ENCODE results near the gene GARNL3. TPM values are rescaled to one million over a fixed set of nuclear protein-coding genes. Genes with fewer than 3 reads are reported as not detected.

The GARNL3 gene
- total and polyA plus RNA-seq, 2 donors (not counting 1 experiment from before 2014, with no cell fraction given) = 1.5 to 12.6 TPM

GRCh38 chr9:127370147-127370579 is 105.6 kb downstream of the GARNL3 start:
- peaks cover 19% of the 10 kb centered on the region for H3K27me3 Mint-ChIP-seq
- no peak overlapping the region for H3K4me2 ChIP-seq (replicated peaks; ENCODE audit: low read depth, low read length, poor library complexity, severe bottlenecking)
- H3K4me3 Mint-ChIP-seq = no peak overlapping the region
- H3K79me2 ChIP-seq (ENCODE audit: control insufficient read depth, insufficient read depth, low read length) = no peaks in the 10 kb centered on the region
- CTCF ChIA-PET = interaction anchor here (1.5 kb wide), 1 partner anchor 157 kb away, joined by 3 read pairs; no protein-coding TSS in a partner anchor
- no peaks in the 10 kb centered on the region for H3K9me3 ChIP-seq (ENCODE audit: control extremely low read depth in 1 of 3, control insufficient read depth in 2 of 3, insufficient read depth in 1 of 3, low read length in 2 of 3)
- intact Hi-C loops (cut with micrococcal nuclease) = no loop called here
- WGBS (ENCODE audit: insufficient coverage) = 0% methylated on average over 1 of the region's 7 CpGs
- POLR2A ChIA-PET = no interaction called here
- H3K27ac Mint-ChIP-seq = no peak overlapping the region
- DNase-seq = no peak
- H3K4me3 ChIP-seq (ENCODE audit: control extremely low read depth in 1 of 5, extremely low read depth in 1 of 5, insufficient read depth in 1 of 5, low read depth in 2 of 5, low read length in 4 of 5) = no peak overlapping the region
- H3K9me3 Mint-ChIP-seq (ENCODE audit: insufficient read depth) = no peaks in the 10 kb centered on the region
- no peaks in the 10 kb centered on the region for H4K20me1 ChIP-seq (ENCODE audit: control insufficient read depth, insufficient read depth, low read length, poor library complexity, severe bottlenecking)
- no peak for TF ChIP-seq CTCF (IDR thresholded peaks at IDR 0.05)
- no peak for TF ChIP-seq EZH2 (IDR thresholded peaks at IDR 0.05; ENCODE audit: borderline replicate concordance, insufficient read depth, low read depth, low read length, poor library complexity, severe bottlenecking)
- H3K9ac ChIP-seq (ENCODE audit: low read length) = no peak overlapping the region
- H3K4me1 ChIP-seq (ENCODE audit: control insufficient read depth in 2 of 2, insufficient read depth in 2 of 2, low read length in 2 of 2) = no peaks in the 10 kb centered on the region
- H3K27me3 ChIP-seq (replicated peaks in 1 of 4; ENCODE audit: control extremely low read depth in 1 of 4, control insufficient read depth in 3 of 4, insufficient read depth in 4 of 4, low read length in 3 of 4) = peaks cover 0 to 15% (median 0%) of the 10 kb centered on the region in 4 experiments
- no peak for ATAC-seq (ENCODE audit: low read depth)
- H3K36me3 ChIP-seq (replicated peaks in 1 of 2; ENCODE audit: control extremely low read depth in 1 of 2, control insufficient read depth in 1 of 2, extremely low read depth in 1 of 2, insufficient read depth in 2 of 2, low read length in 1 of 2) = no peaks in the 10 kb centered on the region
- H2AFZ ChIP-seq (ENCODE audit: insufficient read depth, low read depth, low read length, poor library complexity, severe bottlenecking) = no peak overlapping the region
- no peak overlapping the region for H3K27ac ChIP-seq (ENCODE audit: low read length in 2 of 2)
- no peaks in the 10 kb centered on the region for H3K4me1 Mint-ChIP-seq

- no peak for DNase-seq
- no peak overlapping the region for H3K27ac Mint-ChIP-seq
- CTCF ChIA-PET = no interaction called here
- H3K9me3 ChIP-seq (ENCODE audit: control extremely low read depth in 1 of 3, control insufficient read depth in 2 of 3, insufficient read depth in 1 of 3, low read length in 2 of 3) = no peaks in the 10 kb centered on the region
- no peak overlapping the region for H3K4me2 ChIP-seq (replicated peaks; ENCODE audit: low read depth, low read length, poor library complexity, severe bottlenecking)
- H3K27me3 Mint-ChIP-seq = peaks cover 19% of the 10 kb centered on the region
- peaks cover 0 to 15% (median 0%) of the 10 kb centered on the region in 4 experiments for H3K27me3 ChIP-seq (replicated peaks in 1 of 4; ENCODE audit: control extremely low read depth in 1 of 4, control insufficient read depth in 3 of 4, insufficient read depth in 4 of 4, low read length in 3 of 4)
- no peak overlapping the region for H3K4me3 Mint-ChIP-seq
- POLR2A ChIA-PET = no interaction called here
- H3K36me3 ChIP-seq (replicated peaks in 1 of 2; ENCODE audit: control extremely low read depth in 1 of 2, control insufficient read depth in 1 of 2, extremely low read depth in 1 of 2, insufficient read depth in 2 of 2, low read length in 1 of 2) = no peaks in the 10 kb centered on the region
- 94% methylated on average over 12 of the region's 13 CpGs for WGBS (ENCODE audit: insufficient coverage)
- H3K27ac ChIP-seq (ENCODE audit: low read length in 2 of 2) = no peak overlapping the region
- intact Hi-C loops (cut with micrococcal nuclease) = no loop called here
- ATAC-seq (ENCODE audit: low read depth) = no peak
- no peak overlapping the region for H3K9ac ChIP-seq (ENCODE audit: low read length)
- no peaks in the 10 kb centered on the region for H3K4me1 ChIP-seq (ENCODE audit: control insufficient read depth in 2 of 2, insufficient read depth in 2 of 2, low read length in 2 of 2)
- no peaks in the 10 kb centered on the region for H3K9me3 Mint-ChIP-seq (ENCODE audit: insufficient read depth)
- TF ChIP-seq EZH2 (IDR thresholded peaks at IDR 0.05; ENCODE audit: borderline replicate concordance, insufficient read depth, low read depth, low read length, poor library complexity, severe bottlenecking) (no peak), CTCF (IDR thresholded peaks at IDR 0.05) (no peak)
- H4K20me1 ChIP-seq (ENCODE audit: control insufficient read depth, insufficient read depth, low read length, poor library complexity, severe bottlenecking) = no peaks in the 10 kb centered on the region
- no peaks in the 10 kb centered on the region for H3K79me2 ChIP-seq (ENCODE audit: control insufficient read depth, insufficient read depth, low read length)
- no peak overlapping the region for H3K4me3 ChIP-seq (ENCODE audit: control extremely low read depth in 1 of 5, extremely low read depth in 1 of 5, insufficient read depth in 1 of 5, low read depth in 2 of 5, low read length in 4 of 5)
- no peaks in the 10 kb centered on the region for H3K4me1 Mint-ChIP-seq
- no peak overlapping the region for H2AFZ ChIP-seq (ENCODE audit: insufficient read depth, low read depth, low read length, poor library complexity, severe bottlenecking)
These were observed 106.4 kb downstream of the GARNL3 start for GRCh38 chr9:127370672-127371648.
